SK-N-SH (cell line): ENCODE data around the gene STRN3. TPM values are rescaled to one million over a fixed set of nuclear protein-coding genes. Genes with fewer than 3 reads are reported as not detected.

Experiments used
- CTCF ChIA-PET: fragments of 300-600, 350-600 bp; formaldehyde crosslinking; extraction: SDS; loops from one replicate; lab custom pipeline; 2021; lab: Yijun Ruan, JAX
- POLR2A ChIA-PET: fragments of 350-600 bp; sonication (Branson Sonifier 250); formaldehyde crosslinking; extraction: SDS; loops from one replicate; lab custom pipeline; 2020; ENCODE audit warnings: antibody characterized with exemption, inconsistent platforms; lab: Yijun Ruan, JAX
- DNase-seq: peaks from one replicate; pipeline ENCODE4 v3.0.0; 2012
- H2AFZ ChIP-seq: fragments of 200-600 bp; sonication (generic); 2 replicates; pipeline ENCODE4 v1.8.1; 2016; ENCODE audit warnings: antibody characterized with exemption, mild to moderate bottlenecking, low read depth
- H3F3A ChIP-seq: fragments of 200-600 bp; sonication (generic); replicated peaks from 2 replicates; pipeline ENCODE3; 2016; ENCODE audit warnings: antibody characterized with exemption, mild to moderate bottlenecking; ENCODE audit not compliant: insufficient read depth
- H3K27ac ChIP-seq, 2 experiments: fragments of 200-500 bp in 1 of 2; fragments of 200-600 bp in 1 of 2; sonication (Bioruptor generic) in 1 of 2; sonication (generic), shearing (Covaris generic) in 1 of 2; 2 replicates each; pipeline versions ENCODE4 v1.5.1 to v1.6.1; 2014 to 2016; ENCODE audit warnings: low read depth in 2 of 2, inconsistent platforms in 1 of 2, low read length in 1 of 2, mild to moderate bottlenecking in 1 of 2, mixed read lengths in 1 of 2
- H3K27me3 ChIP-seq: fragments of 200-600 bp; sonication (generic), shearing (Covaris generic); 2 replicates; pipeline ENCODE4 v1.6.1; 2016; ENCODE audit warnings: mixed run types; ENCODE audit not compliant: insufficient read depth
- H3K36me3 ChIP-seq, 2 experiments: fragments of 200-500 bp in 1 of 2; fragments of 200-600 bp in 1 of 2; sonication (Bioruptor generic) in 1 of 2; sonication (generic) in 1 of 2; replicated peaks in 1 of 2; 2 replicates each; pipeline versions ENCODE3 to v1.5.1; 2014 to 2016; ENCODE audit warnings: low read length in 1 of 2, mild to moderate bottlenecking in 1 of 2; ENCODE audit not compliant: insufficient read depth in 2 of 2, control insufficient read depth in 1 of 2
- H3K4me1 ChIP-seq, 2 experiments: fragments of 200-500 bp in 1 of 2; fragments of 200-600 bp in 1 of 2; sonication (Bioruptor generic) in 1 of 2; sonication (generic), shearing (Covaris generic) in 1 of 2; 2 replicates each; pipeline versions ENCODE4 v1.5.1 to v1.6.1; 2014 to 2016; ENCODE audit warnings: low read depth in 1 of 2, low read length in 1 of 2, mixed run types in 1 of 2; ENCODE audit not compliant: insufficient read depth in 2 of 2, control insufficient read depth in 1 of 2
- H3K4me2 ChIP-seq: fragments of 200-600 bp; sonication (generic), shearing (Covaris generic); 2 replicates; pipeline ENCODE4 v1.6.1; 2017; ENCODE audit warnings: mixed run types
- H3K4me3 ChIP-seq, 2 experiments: fragments of 200-500 bp in 1 of 2; fragments of 200-600 bp in 1 of 2; sonication (Bioruptor generic) in 1 of 2; sonication (generic), shearing (Covaris generic) in 1 of 2; 2 replicates each; pipeline versions ENCODE4 v1.5.1 to v1.8.1; 2014 to 2016; ENCODE audit warnings: low read depth in 2 of 2, inconsistent platforms in 1 of 2, low read length in 1 of 2, mild to moderate bottlenecking in 1 of 2, mixed read lengths in 1 of 2, moderate library complexity in 1 of 2
- H3K79me2 ChIP-seq: fragments of 200-600 bp; sonication (generic); 2 replicates; pipeline ENCODE4 v1.8.1; 2017; ENCODE audit warnings: mild to moderate bottlenecking; ENCODE audit not compliant: insufficient read depth
- H3K9ac ChIP-seq: fragments of 200-600 bp; sonication (generic); 2 replicates; pipeline ENCODE4 v1.6.1; 2017; ENCODE audit warnings: mixed run types
- H3K9me2 ChIP-seq: fragments of 200-600 bp; sonication (generic); 2 replicates; pipeline ENCODE4 v1.6.1; 2017; ENCODE audit warnings: mixed run types
- H3K9me3 ChIP-seq: fragments of 200-600 bp; sonication (generic); 2 replicates; pipeline ENCODE4 v1.6.1; 2017; ENCODE audit warnings: mixed run types, mild to moderate bottlenecking, moderate library complexity
- H4K20me1 ChIP-seq: fragments of 200-600 bp; sonication (generic); 2 replicates; pipeline ENCODE4 v1.6.1; 2017; ENCODE audit warnings: mild to moderate bottlenecking, mixed run types; ENCODE audit not compliant: insufficient read depth
- ELF1 ChIP-seq: IDR thresholded peaks from 2 replicates; pipeline ENCODE4 v1.4.0; 2012
- EP300 ChIP-seq, 2 experiments: IDR thresholded peaks; 2 replicates each; pipeline versions ENCODE4 v1.4.0 to v1.6.1; 2012; ENCODE audit warnings: borderline replicate concordance in 1 of 2, low read depth in 1 of 2, low read length in 1 of 2
- EZH2phosphoT487 ChIP-seq: fragments of 200-600 bp; sonication (generic); IDR thresholded peaks from 2 replicates; pipeline ENCODE4 v1.6.1; 2017; ENCODE audit warnings: low read depth, mixed run types, mild to moderate bottlenecking, antibody characterized with exemption, moderate library complexity, borderline replicate concordance
- GATA2 ChIP-seq: sonication (generic); formaldehyde crosslinking; IDR thresholded peaks from 2 replicates; pipeline ENCODE4 v1.5.0; 2020; ENCODE audit warnings: mild to moderate bottlenecking, missing genetic modification reagents
- IRF3 ChIP-seq: fragments of 150-350 bp; IDR thresholded peaks from 2 replicates; pipeline ENCODE4 v1.6.1; 2016; ENCODE audit warnings: mild to moderate bottlenecking, low read depth, low read length
- JUND ChIP-seq: IDR thresholded peaks from 2 replicates; pipeline ENCODE4 v1.4.0; 2012
- MAX ChIP-seq: IDR thresholded peaks from 2 replicates; pipeline ENCODE4 v1.4.0; 2012; ENCODE audit warnings: low read depth
- MEF2A ChIP-seq: IDR thresholded peaks from 2 replicates; pipeline ENCODE4 v1.4.0; 2012; ENCODE audit warnings: low read depth, borderline replicate concordance
- NFIC ChIP-seq: IDR thresholded peaks from 2 replicates; pipeline ENCODE4 v1.4.0; 2012; ENCODE audit warnings: borderline replicate concordance
- PBX3 ChIP-seq: IDR thresholded peaks from 2 replicates; pipeline ENCODE4; 2012
- POLR2AphosphoS5 ChIP-seq: IDR thresholded peaks from 2 replicates; pipeline ENCODE4 v1.6.1; 2012; ENCODE audit warnings: low read depth, low read length
- RAD21 ChIP-seq: IDR thresholded peaks from 2 replicates; pipeline ENCODE4 v1.6.1; 2012; ENCODE audit warnings: mild to moderate bottlenecking, low read length
- RCOR1 ChIP-seq: fragments of 150-350 bp; IDR thresholded peaks from 2 replicates; pipeline ENCODE4 v1.6.1; 2017; ENCODE audit warnings: antibody characterized with exemption, low read length
- RXRA ChIP-seq: IDR thresholded peaks from 2 replicates; pipeline ENCODE4 v1.4.0; 2012; ENCODE audit warnings: low read depth, mild to moderate bottlenecking, borderline replicate concordance
- SIN3A ChIP-seq: IDR thresholded peaks from 2 replicates; pipeline ENCODE4 v1.6.1; 2012; ENCODE audit warnings: low read depth, mild to moderate bottlenecking, low read length, moderate library complexity, borderline replicate concordance
- USF1 ChIP-seq: IDR thresholded peaks from 2 replicates; pipeline ENCODE4 v1.4.0; 2012; ENCODE audit warnings: low read depth, borderline replicate concordance
- USF2 ChIP-seq: fragments of 150-350 bp; IDR thresholded peaks from 2 replicates; pipeline ENCODE4 v1.6.1; 2017; ENCODE audit warnings: antibody characterized with exemption, low read length, low read depth, borderline replicate concordance
- YY1 ChIP-seq: IDR thresholded peaks from 2 replicates; pipeline ENCODE4 v1.4.0; 2012; ENCODE audit warnings: low read depth, mild to moderate bottlenecking
- ZBTB33 ChIP-seq: IDR thresholded peaks from 2 replicates; pipeline ENCODE4 v1.4.0; 2012; ENCODE audit warnings: low read depth, borderline replicate concordance
- WGBS: methylation state at CpG from one replicate; pipeline ENCODE4 v1.1.6; 2017; ENCODE audit warnings: low lambda C conversion rate; 5-methylcytosine and 5-hydroxymethylcytosine counted together
- polyA plus RNA-seq, 3 experiments: library from polyadenylated mRNA; depleted of rRNA; stranded (reverse); fragments of >200 nt; gene quantifications; 2 replicates each; pipeline ENCODE4 v1.2.3, GENCODE V29; 2012

STRN3 gene
- polyA plus RNA-seq, 1 of the 3 experiments (the other 2 are of a cell fraction): 7.2 TPM

- WGBS: 91% methylated on average over 4 of the region's 4 CpGs
- Histone ChIP-seq H3K27ac (no peak overlapping the region), H3K4me3 (no peak overlapping the region), H3K4me1 (no peaks in the 10 kb centered on the region; a peak in 1 of 4 replicates), H3K4me2 (no peak overlapping the region), H4K20me1 (peaks cover 98% of the 10 kb centered on the region), H3F3A (peaks cover 8% of the 10 kb centered on the region), H3K36me3 (no peaks in the 10 kb centered on the region), H3K79me2 (peaks cover 100% of the 10 kb centered on the region), H3K9me2 (no peaks in the 10 kb centered on the region), H2AFZ (no peak overlapping the region), H3K9me3 (no peaks in the 10 kb centered on the region), H3K9ac (no peak overlapping the region), H3K27me3 (no peaks in the 10 kb centered on the region)
- ChIA-PET POLR2A (no interaction called here), CTCF (no interaction called here)
- no peak for DNase-seq
- TF ChIP-seq ELF1: no peak
- no peak for TF ChIP-seq MEF2A
- no peak for TF ChIP-seq EZH2phosphoT487
- TF ChIP-seq RXRA: no peak
- TF ChIP-seq ZBTB33: no peak
- no peak for TF ChIP-seq SIN3A
- TF ChIP-seq NFIC: no peak
- no peak for TF ChIP-seq RAD21
- no peak for TF ChIP-seq PBX3
- no peak for TF ChIP-seq YY1
- TF ChIP-seq USF1: no peak
- no peak for TF ChIP-seq USF2
These were observed 51.6 kb downstream of the STRN3 start for GRCh38 chr14:30974628-30975027.

- Histone ChIP-seq H2AFZ (no peak overlapping the region), H3K27me3 (no peaks in the 10 kb centered on the region), H3K4me1 (no peaks in the 10 kb centered on the region; a peak in 1 of 4 replicates), H3K27ac (no peak overlapping the region), H3K9me3 (no peaks in the 10 kb centered on the region), H3K9ac (no peak overlapping the region), H3K4me2 (no peak overlapping the region), H4K20me1 (peaks cover 86% of the 10 kb centered on the region), H3F3A (peaks cover 7% of the 10 kb centered on the region), H3K4me3 (no peak overlapping the region), H3K36me3 (no peaks in the 10 kb centered on the region), H3K79me2 (peaks cover 100% of the 10 kb centered on the region), H3K9me2 (no peaks in the 10 kb centered on the region)
- POLR2A ChIA-PET: no interaction called here
- CTCF ChIA-PET: no interaction called here
- 92% methylated on average over 7 of the region's 7 CpGs for WGBS
- DNase-seq: no peak
- TF ChIP-seq POLR2AphosphoS5: no peak
- no peak for TF ChIP-seq GATA2 (CRISPR knock-in tag)
- no peak for TF ChIP-seq RCOR1
- no peak for TF ChIP-seq JUND
- TF ChIP-seq EZH2phosphoT487: no peak
- TF ChIP-seq MAX: no peak
- TF ChIP-seq IRF3: no peak
- no peak for TF ChIP-seq EP300 (IDR thresholded peaks at IDR 0.05; ENCODE audit: borderline replicate concordance in 1 of 2, low read depth in 1 of 2, low read length in 1 of 2)
These were observed 53.1 kb downstream of the STRN3 start for GRCh38 chr14:30972882-30973582.
